HG03342 (cell line): ENCODE measurements around the gene CELA2A.
"Not testable (repeated sequence)": the region's sequence is repeated elsewhere in the genome, so short reads cannot be mapped to it uniquely, and the experiment has no call there.

ENCODE experiments used
- ATAC-seq: cut with Tn5 transposase; IDR thresholded peaks from one replicate; pipeline ENCODE4 v1.9.1; 2021; ENCODE audit warnings: mild to moderate bottlenecking, moderate library complexity; ENCODE audit not compliant: unreplicated experiment

CELA2A gene

GRCh38 chr1:15466955-15467625, 10.6 kb downstream of the CELA2A start:
- not testable (repeated sequence) for ATAC-seq

- no peak for ATAC-seq
Measured at GRCh38 chr1:15468145-15468544, 11.6 kb downstream of the CELA2A start.

- no peak for ATAC-seq
Measured at GRCh38 chr1:15469361-15469760, 12.8 kb downstream of the CELA2A start.

GRCh38 chr1:15469821-15470448, 13.4 kb downstream of the CELA2A start:
- ATAC-seq: not testable (repeated sequence)

GRCh38 chr1:15471067-15471466, 14.5 kb downstream of the CELA2A start:
- not testable (repeated sequence) for ATAC-seq

- ATAC-seq: not testable (repeated sequence)
Measured at GRCh38 chr1:15471723-15472122, 15.2 kb downstream of the CELA2A start.

- ATAC-seq: no peak
Measured at GRCh38 chr1:15472587-15472986, 16.1 kb downstream of the CELA2A start.

GRCh38 chr1:15475752-15476314, 19.3 kb downstream of the CELA2A start, which contains the start of gene CELA2B:
Gene CELA2B (plus strand): TSS chr1:15476104. CDS start chr1:15476126, 22 bp downstream.
- no peak for ATAC-seq

GRCh38 chr1:15476927-15477326, 20.4 kb downstream of the CELA2A start:
- no peak for ATAC-seq

GRCh38 chr1:15477646-15478212, 21.2 kb downstream of the CELA2A start:
- ATAC-seq: no peak

GRCh38 chr1:15479654-15480347, 23.3 kb downstream of the CELA2A start:
- no peak for ATAC-seq

GRCh38 chr1:15482455-15482854, 25.9 kb downstream of the CELA2A start:
- not testable (repeated sequence) for ATAC-seq

GRCh38 chr1:15482983-15483543, 26.5 kb downstream of the CELA2A start:
- not testable (repeated sequence) for ATAC-seq

- no peak for ATAC-seq
Measured at GRCh38 chr1:15483971-15484370, 27.4 kb downstream of the CELA2A start.

- ATAC-seq: not testable (repeated sequence)
Measured at GRCh38 chr1:15484443-15484842, 27.9 kb downstream of the CELA2A start.

- ATAC-seq: no peak
Measured at GRCh38 chr1:15485636-15486035, 29.1 kb downstream of the CELA2A start.

- not testable (repeated sequence) for ATAC-seq
Measured at GRCh38 chr1:15486844-15487610, 30.5 kb downstream of the CELA2A start.

GRCh38 chr1:15488371-15488770, 31.8 kb downstream of the CELA2A start:
- no peak for ATAC-seq

GRCh38 chr1:15489052-15489736, 32.7 kb downstream of the CELA2A start:
- no peak for ATAC-seq
